ENCODE data around the gene SSC5D.
A peak's percentile ranks its signal among the peaks of the same experiment; 100 is the strongest.

SSC5D gene

DNA sequence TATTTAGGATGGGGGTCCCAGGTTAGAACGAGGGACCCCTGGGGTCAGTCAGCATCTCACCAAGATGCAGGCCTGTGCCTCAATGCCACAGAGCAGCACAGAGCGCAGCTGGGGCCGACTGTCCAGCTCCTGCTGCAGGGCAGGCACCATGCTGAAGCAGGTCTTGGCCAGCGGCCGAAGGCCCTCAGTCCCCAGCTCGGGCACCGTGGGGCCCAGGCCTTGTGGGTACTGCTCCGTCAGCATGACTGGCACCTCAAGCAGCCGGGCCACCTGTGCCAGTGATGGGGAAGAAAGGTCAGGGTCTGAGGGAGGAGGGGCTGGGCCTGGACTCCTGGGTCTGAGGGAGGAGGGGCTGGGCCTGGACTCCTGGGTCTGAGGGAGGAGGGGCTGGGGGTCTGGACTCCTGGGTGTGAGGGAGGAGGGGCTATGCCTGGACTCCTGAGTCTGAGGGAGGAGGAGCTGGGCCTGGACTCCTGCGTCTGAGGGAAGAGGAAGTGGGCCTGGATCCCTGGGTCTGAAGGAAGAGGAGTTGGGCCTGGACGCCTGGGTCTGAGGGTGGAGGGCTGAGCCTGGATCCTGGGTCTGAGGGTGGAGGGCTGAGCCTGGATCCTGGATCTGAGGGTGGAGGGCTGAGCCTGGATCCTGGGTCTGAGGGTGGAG is 32.5 kb upstream of the SSC5D start:
- no peak for DNase-seq (ENCODE audit: low read depth in 2 of 2)

DNA sequence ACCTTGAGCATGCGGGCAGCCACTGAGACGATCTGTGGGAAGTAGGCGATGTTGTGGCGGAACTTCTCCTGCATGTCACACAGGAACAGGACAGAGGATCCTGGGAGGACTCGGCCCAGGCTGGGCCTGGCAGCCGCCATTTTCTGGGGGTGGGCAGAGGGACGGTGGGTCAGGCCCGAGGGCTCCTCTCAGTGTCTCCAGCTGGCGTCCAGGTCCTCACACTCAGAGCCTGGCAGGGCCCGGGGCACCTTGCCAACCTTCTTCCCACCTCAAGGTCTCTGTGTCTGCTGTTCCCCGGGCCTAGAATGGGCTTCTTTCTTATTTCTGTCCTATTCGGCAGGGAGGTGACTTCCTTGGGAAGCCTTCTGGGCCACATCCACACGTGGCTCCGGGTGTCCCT is 31.9 kb upstream of the SSC5D start:
- DNase-seq (ENCODE audit: low read depth in 2 of 2): no peak

DNA sequence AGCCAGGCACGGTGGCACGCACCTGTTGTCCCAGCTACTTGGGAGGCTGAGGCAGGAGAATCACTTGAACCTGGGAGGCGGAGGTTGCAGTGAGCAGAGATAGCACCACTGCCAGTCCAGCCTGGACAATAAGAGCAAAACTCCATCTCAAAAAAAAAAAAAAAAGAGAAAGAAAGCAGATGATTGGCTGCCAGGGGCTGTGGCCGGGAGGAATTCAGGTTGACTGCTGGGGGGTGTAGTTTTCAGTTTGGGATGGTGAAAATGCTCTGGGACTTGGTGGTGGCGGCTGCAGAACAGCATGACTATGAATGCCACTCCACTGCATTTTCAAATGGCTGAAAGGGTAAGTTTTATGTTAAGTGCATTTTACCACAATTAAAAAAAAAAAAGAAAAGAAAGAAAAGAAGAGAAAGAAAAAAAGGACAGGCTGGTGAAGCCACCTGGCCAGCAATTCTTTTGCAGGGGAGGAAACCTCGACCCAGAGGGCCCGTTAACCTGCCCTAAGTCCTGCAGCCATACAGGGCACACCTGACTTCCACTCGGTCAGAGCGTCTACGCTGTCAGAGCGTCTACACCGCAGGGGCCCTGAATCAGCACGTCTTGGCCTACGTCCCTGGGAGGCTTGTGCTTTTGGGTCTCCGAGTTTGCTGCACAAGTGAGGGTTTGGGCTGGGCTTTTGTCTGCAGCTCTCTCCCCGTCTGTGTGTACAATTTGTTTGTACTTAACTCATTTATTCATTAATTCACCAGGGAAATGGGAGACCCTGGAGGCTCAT is 30.4 kb upstream of the SSC5D start:
- no peak for DNase-seq (ENCODE audit: low read depth in 2 of 2)

DNA sequence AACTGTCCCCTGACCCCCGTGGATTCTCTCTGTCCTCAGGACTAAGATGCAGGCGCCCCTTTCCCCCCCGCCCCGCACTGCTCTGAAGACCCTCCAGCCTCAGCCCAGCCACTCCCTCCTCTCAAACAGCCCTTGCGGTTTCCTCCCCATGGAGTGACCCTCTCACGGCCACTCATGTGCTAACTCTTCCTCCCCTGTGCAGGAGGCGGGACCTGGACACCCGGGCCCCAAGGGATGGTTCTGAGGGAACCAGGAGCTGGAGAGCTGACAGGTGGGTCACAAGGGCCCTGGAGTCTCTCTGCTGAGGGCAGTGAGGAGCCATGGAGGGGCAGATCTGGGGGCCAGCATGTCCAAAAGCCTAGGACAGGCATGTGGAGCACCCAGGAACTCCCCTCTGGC is 28.7 kb upstream of the SSC5D start:
- no peak for DNase-seq (ENCODE audit: low read depth in 2 of 2)

DNA sequence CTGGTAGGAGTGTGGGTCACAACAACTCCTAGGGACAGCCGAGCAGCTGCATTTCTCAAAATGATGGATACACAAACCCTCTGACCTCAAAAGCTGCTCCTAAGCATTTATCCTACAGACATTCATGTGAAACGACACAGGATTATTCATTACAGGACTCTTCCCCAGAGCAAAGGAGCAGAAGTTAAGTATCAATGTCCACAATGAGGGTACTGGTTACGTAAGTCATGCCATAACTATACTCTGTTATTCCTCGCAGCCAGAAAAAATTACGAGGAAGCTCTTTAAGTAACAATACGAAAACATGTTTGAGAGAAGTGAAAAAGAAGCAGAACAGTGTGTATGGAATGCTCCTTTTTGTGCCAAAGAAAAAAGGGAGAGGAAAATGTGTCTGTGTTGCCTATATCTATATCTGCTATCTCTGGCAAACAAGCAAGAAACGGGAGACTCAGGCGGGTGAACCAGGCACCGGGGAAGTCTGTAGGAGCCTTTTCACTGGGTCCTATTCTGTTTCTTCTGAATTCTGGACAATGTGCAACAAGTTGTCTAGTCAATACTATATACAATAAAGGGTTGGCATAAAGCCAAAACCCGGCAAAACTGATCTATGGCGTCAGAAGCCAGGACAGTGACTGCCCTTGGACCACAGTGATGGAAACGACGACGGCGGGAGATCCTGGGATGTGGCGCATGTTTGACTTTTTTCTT is 28.1 kb upstream of the SSC5D start:
- DNase-seq (ENCODE audit: low read depth in 2 of 2): no peak

DNA sequence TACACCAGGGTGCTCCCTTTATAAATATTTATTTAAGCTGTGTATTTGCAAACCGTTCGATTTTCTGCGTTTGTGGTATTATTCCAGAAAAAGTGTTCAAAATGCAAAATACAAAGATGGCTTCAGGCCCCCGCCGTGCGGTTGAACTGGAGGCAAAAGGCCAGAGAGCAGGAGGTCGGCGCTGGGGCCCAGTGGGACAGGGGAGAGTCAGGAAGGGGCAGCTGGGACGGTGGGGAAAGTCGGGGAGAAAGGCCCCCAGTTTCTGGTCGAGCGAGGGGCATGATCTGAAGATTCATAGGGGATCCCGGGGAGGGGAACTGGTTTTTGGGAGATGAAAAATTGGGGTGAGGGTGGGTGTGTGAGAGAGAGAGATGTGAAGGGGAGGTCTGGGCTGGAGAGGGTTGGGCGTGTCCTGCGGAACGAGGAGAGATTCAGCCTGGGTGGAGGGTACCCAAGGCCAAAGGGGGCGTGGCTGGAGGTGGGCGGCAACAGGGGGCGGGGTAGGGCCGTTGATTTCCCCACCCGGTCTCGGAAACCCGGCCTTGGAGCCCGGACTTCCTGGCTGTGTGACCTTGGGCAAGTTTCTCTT is 27.5 kb upstream of the SSC5D start:
- no peak for DNase-seq (ENCODE audit: low read depth in 2 of 2)

DNA sequence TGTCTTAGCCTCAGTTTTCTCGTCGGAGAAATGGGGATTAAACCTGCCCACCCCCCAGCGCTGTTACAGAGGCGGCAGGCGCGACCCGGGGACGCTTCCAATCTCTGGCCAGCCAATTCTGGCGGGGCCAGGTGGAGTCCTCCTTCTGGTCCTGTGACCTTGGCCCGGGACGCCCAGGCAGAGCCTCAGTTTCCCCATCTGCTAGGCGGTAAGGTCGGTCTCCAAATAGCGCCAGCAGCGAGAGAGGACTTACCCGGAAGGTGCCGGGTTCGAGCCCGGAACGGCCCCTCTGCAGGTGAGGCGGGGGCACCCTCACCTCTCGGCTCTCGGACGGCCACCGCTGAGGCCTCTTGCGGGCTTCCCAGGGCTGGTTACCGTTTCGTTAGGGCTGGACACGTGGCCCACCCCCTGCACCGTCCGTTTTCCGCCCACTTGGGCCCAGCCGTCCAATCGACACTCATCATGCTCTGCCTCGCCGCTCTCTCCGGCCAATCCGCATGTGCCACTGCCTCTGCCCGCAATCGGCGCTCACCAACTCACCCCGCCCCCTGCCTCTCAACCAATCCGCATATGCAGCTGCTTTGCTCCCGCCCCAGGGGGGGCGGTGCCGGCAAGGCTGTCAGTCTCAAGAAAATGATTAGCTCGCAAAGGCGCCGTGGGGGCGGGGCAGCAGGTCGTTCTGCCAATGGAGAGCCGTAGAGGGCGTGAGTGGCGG is 26.8 kb upstream of the SSC5D start, which contains the start of gene ISOC2:
Gene ISOC2, minus strand, starts transcription at position 384 of the 715 bp plus-strand sequence. CDS start 5,156 bp downstream, outside the sequence.
- peak; percentile 100 for DNase-seq (ENCODE audit: low read depth in 2 of 2)

DNA sequence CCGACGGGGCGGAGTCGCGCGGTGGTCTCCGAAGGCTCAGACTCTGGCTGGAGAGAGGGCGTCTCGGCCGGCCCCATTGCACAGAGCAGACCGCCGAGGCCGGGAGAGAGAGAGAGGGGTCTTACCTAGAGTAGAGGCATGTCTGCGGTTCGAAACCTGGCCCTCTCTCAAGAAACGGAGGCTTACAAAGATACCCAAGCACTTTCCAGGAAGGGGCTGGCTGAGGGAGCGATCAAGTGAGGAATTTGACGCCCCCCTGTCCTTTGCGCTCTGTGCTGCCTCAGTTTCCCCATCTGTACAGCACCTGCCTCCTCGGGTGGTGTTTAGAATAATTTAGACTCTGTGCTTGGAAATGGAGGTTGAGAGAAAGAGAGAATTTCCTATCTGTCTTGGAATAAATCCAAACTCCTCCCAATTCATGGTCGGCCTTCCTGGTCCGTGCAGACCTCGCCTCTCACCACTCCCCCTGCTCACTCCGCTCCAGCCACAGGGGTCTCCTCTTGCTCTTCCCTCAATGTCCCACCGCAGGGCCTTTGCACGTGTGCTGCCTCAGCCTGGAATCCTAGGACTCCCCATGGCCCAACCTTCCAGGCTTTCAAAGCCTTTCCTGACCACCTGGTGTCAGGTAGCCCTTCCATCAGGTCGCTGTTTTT is 26.1 kb upstream of the SSC5D start:
- no peak for DNase-seq (ENCODE audit: low read depth in 2 of 2)

DNA sequence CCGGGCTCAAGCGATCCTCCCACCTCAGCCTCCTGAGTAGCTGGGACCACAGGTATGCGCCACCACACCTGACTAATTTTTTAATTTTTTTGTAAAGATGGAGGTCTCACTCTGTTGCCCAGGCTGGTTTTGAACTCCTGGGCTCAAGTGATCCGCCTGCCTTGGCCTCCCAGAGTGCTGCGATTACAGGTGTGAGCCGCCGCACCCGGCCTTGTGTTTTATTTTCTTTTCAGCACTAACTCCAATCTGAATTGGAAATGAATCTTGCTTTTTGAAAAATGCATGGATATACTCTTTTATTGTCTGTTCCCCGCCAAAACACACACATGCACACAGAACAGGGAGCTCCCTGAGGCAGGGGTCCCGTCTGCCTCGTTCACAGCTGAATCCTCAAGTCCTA is 25.5 kb upstream of the SSC5D start:
- DNase-seq (ENCODE audit: low read depth in 2 of 2): no peak

DNA sequence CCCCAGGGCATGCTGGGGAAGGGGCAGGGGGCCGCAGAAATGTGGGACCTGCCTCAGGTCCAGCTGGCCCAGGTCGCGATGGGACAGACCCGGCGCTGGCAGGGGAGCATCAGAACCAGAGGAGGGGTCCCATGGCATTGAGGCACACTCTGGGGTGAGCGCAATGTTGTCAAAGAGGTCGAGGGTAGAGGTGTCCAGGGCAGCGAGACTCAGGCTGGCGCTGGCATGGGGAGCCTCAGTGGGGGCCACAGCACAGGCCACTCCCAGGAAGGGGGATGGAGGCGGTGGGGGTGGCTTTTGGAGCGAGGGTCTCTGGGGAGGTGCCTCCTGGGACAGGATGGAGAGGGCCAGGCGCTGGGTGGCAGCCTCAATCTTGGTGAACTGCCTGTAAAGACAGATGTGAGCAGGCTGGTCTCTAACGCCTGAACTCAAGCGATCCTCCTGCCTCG is 24.6 kb upstream of the SSC5D start:
- no peak for DNase-seq (ENCODE audit: low read depth in 2 of 2)

DNA sequence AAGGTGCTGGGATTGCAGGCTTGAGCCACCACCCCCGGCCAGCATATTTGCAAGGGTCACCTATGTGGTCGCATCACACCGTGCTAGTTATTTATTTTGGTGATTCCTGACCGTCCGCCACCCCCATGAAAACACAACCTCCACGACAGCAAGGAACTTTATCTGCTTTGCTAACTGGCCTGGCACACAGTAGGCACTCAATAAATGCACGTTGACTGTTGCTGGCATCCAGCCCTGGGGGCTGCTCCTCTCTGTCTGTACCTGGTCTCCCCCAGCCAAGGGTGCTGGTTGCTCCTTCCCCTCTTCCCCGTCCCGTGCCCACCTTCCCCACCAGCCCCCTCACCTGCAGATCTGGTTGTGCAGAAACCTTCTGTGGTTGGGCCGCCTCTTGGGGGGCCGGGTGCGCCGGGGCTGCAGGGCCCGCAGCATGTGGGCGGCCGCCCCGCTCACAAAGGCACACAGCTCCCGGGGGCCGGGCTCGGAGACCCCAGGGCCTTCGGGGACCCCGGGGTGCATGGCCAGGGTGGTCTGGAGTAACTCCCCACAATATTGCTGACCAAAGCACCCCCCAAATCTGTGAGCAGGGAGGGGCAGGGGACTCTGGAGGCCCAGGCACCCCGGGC is 24.1 kb upstream of the SSC5D start:
- DNase-seq (ENCODE audit: low read depth in 2 of 2): no peak

DNA sequence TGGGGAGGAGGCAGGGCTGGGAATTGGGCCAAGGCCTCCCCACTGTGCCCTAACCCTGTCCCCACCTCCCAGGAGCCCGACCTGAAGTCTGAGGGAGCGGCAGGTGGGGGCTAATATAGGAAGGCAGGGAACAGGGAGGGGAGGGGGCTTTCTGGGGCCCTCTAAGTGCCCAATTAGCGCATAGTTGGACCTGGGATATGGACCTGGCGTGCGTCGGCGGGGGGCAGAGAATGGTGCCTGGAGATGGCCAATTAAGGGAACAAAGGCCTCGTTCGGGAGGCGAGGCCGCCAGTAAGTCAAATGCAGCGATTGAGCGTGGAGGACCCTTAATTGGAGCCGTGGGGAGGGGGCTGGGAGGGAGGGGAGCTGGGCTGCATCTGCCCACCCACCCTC is 23.6 kb upstream of the SSC5D start, which contains the start of gene C19orf85:
Gene C19orf85, minus strand, starts transcription at position 90 of the 393 bp plus-strand sequence. CDS start 197 bp downstream, outside the sequence.
- no peak for DNase-seq (ENCODE audit: low read depth in 2 of 2)

DNA sequence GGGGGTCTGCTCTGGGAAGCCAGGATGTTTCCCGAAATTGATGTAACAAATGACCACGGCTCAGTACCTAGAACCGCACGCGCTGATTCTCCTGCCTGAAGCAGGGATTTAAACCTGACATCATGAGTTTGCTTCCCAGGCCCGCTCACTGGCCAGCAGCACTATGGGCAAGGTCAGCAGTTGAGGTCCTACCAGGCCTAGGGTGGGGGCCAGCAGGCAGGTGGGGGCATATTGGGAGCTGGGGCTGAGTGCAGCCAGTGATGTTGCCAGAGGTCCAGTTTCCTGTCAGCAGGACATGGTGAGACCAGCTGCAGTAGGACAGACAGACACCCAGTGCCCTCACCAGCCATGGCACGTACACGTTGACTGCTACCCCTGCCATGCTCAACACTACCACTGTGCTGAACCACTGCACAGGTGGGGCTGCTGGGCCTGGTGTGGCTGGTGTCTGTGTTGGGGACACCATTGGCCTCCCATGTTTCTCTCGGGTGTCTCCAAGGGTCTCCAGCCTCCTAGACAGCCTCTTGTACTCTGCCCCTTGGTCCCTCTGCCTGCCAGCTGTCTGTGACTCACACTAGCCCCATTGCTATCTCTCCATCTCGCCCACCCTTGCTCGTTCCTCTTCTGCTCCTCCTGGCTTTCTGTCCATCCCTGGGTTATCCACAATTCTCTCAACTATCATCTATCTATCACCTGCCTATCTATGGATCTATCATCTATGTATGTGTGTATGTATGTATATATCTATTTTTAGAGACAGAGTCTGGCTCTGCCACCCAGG is 22.6 kb upstream of the SSC5D start:
- DNase-seq (ENCODE audit: low read depth in 2 of 2): no peak

DNA sequence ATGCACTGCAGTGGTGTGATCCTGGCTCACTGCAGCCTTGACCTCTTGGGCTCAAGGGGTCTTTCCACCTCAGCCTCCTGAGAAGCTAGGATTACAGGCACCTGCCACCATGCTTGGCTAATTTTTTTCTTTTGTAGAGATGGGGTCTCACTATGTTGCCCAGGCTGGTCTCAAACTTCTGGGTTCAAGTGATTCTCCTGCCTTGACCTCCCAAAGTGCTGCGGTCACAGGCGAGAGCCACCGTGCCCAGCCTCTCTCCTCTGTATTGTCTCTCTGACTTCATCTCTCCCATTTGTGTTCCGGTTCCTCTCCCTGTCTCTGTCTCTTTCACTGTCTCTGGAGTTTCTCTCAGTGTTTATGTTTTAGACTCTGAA is 22.0 kb upstream of the SSC5D start:
- DNase-seq (ENCODE audit: low read depth in 2 of 2): no peak

DNA sequence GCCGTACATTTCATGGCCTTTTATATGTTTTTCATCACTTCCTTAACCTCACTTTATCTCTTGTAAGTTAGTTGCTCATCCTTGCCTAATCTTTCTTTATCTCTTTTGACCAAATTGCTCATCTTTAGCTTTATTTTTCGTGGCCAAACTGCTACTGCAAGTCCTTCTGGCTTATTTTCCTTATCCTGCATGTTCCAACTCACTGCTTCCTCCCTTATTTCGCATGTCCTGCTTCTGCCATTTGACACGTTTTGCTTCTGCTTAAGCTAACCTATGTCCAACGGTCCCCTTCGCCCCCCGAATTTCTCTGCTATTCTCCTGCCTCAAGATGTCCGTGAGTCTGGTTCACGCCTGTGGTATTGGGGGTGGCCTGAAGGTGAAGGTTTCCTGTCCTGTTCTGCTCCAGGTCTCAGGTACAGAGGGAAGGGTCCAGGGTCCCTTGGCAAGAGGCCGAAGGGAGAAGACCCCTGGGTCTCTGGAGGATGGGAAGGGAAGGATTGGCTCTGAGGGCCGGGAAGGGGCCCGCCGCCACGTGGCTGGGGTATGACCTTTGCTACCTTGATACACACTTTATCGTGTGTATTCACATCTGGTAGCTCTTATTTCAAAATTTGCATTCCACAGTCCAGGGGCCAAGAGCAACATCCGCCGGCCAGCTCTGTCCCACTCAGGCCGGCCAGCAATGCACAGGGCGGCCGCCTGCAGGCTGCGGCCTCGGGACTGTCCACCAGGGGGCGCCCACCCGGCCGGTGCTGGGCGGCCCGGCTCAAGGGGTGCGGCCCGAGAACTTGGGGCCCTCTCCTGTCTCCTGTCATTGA is 20.8 kb upstream of the SSC5D start:
- peak; percentile 42 to 60 for DNase-seq (ENCODE audit: low read depth in 2 of 2)

DNA sequence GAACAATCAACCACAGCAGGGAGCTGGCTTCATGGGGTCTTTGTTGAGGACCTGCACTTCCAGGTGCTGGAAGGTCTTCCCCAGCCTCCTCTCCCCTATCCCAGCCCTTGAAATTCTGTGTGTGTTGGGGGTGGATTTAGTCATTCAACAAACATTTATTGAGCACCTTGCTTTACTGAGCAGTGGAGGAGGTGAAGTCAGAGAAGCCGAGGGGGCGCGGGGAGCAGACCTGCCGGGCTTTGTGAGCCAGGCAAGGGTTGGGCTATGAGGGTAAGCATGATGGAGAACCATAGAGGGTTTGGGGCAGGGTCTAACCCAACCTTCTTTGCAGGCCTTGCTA is 20.2 kb upstream of the SSC5D start:
- no peak for DNase-seq (ENCODE audit: low read depth in 2 of 2)

DNA sequence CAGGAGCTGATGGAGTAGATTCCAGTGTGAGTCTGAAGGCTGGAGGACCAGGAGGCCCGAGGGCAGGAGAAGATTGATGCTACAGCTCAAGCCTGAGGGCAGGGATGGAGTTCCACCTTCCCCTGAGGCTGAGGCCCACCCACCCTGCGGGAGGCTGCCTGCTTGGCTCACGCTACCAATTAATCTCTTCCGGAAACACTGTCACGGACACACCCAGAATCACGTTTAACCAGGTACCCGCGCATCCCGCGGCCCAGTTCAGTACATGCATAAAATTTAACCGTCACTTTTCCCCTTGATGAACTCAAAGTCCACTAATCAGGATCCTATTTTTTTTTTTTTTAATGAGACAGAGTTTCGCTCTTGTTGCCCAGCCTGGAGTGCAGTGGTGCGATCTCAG is 17.0 kb upstream of the SSC5D start:
- DNase-seq (ENCODE audit: low read depth in 2 of 2): no peak

DNA sequence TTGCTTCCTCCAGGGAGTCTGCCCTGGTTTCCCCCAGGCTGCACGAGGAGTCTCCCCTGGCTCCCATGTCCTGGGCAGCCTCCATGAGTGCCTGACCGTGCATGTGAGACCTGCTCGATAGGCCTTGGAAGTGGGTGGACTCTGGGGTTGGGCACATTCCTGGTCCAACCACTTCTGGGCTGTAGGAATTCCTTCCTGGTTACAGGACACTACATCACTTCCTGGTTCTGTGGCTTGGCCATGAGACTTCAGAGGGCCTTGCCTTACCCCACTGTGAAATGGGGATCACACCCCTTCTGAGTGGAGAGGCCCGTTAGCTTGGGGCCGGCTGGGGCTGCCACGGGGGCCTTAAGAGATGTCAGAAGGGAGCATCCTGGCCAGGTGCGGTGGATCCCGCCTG is 15.8 kb upstream of the SSC5D start:
- no peak for DNase-seq (ENCODE audit: low read depth in 2 of 2)
